Activated naive CD4-positive, alpha-beta T cell treated with anti-CD3 and anti-CD28 coated beads for 36 hours (primary cell): Measurements from ENCODE around the gene ATG4C. TPM values are rescaled to one million over a fixed set of nuclear protein-coding genes. Genes with fewer than 3 reads are reported as not detected.

ENCODE experiments used
- CTCF ChIA-PET: fragments of 350-600 bp; sonication (Branson Sonifier 250); formaldehyde crosslinking; loops from one replicate; lab custom pipeline; 2021; ENCODE audit warnings: antibody characterized with exemption; lab: Charles Lee
- DNase-seq: peaks from one replicate; pipeline ENCODE4 v3.0.0-alpha.2; 2020
- H3K27ac Mint-ChIP-seq: one replicate; pipeline ENCODE4 v1.8.0; 2021; ENCODE audit warnings: mild to moderate bottlenecking, mixed read lengths
- H3K27me3 Mint-ChIP-seq: one replicate; pipeline ENCODE4 v1.8.0; 2021; ENCODE audit warnings: low read depth, mixed read lengths
- H3K36me3 Mint-ChIP-seq: one replicate; pipeline ENCODE4 v1.8.0; 2021; ENCODE audit warnings: low read depth, mixed read lengths
- H3K4me1 Mint-ChIP-seq: one replicate; pipeline ENCODE4 v1.8.0; 2021; ENCODE audit warnings: low read depth, mixed read lengths
- H3K4me3 Mint-ChIP-seq: one replicate; pipeline ENCODE4 v1.8.0; 2021; ENCODE audit warnings: mild to moderate bottlenecking, moderate library complexity, mixed read lengths
- H3K9me3 Mint-ChIP-seq: one replicate; pipeline ENCODE4 v1.8.0; 2021; ENCODE audit warnings: mixed read lengths
- intact Hi-C: fragments of 100-400 bp; cut with micrococcal nuclease; formaldehyde crosslinking; loops from one replicate; pipeline ENCODE4 v1.15.1; 2023
- total RNA-seq, 2 experiments: library from RNA; stranded (reverse); gene quantifications; one replicate each; pipeline ENCODE4 v1.2.3, GENCODE V29; 2021

Gene ATG4C
- total RNA-seq, 2 experiments from 2014 or later: 13.4 to 15.1 TPM

- Mint-ChIP-seq H3K4me1 (peaks cover 5% of the 10 kb centered on the region), H3K36me3 (no peaks in the 10 kb centered on the region), H3K27ac (no peak overlapping the region), H3K9me3 (no peaks in the 10 kb centered on the region), H3K27me3 (no peaks in the 10 kb centered on the region), H3K4me3 (no peak overlapping the region)
- DNase-seq: no peak
- intact Hi-C loops: no loop called here
- CTCF ChIA-PET: no interaction called here
These were observed 119.6 kb downstream of the ATG4C start for GRCh38 chr1:62903522-62903921.

GRCh38 chr1:62903982-62904855 is 120.3 kb downstream of the ATG4C start:
- no peaks in the 10 kb centered on the region for H3K9me3 Mint-ChIP-seq
- H3K27ac Mint-ChIP-seq: no peak overlapping the region
- H3K36me3 Mint-ChIP-seq: no peaks in the 10 kb centered on the region
- intact Hi-C loops: no loop called here
- no peak overlapping the region for H3K4me3 Mint-ChIP-seq
- no peak for DNase-seq
- peaks cover 11% of the 10 kb centered on the region for H3K4me1 Mint-ChIP-seq
- no peaks in the 10 kb centered on the region for H3K27me3 Mint-ChIP-seq
- CTCF ChIA-PET: interaction anchor here (0.7 kb wide), 1 partner anchor 33 kb away, joined by 3 read pairs; no protein-coding TSS in a partner anchor

- intact Hi-C loops: no loop called here
- CTCF ChIA-PET: interaction anchor here (0.7 kb wide), 1 partner anchor 32 kb away, joined by 3 read pairs; no protein-coding TSS in a partner anchor
- Mint-ChIP-seq H3K9me3 (no peaks in the 10 kb centered on the region), H3K36me3 (no peaks in the 10 kb centered on the region), H3K4me3 (no peak overlapping the region), H3K27ac (no peak overlapping the region), H3K27me3 (no peaks in the 10 kb centered on the region), H3K4me1 (peaks cover 11% of the 10 kb centered on the region)
- no peak for DNase-seq
These were observed 120.9 kb downstream of the ATG4C start for GRCh38 chr1:62904856-62905225.

GRCh38 chr1:62905309-62905708 is 121.4 kb downstream of the ATG4C start:
- H3K27ac Mint-ChIP-seq: no peak overlapping the region
- peaks cover 11% of the 10 kb centered on the region for H3K4me1 Mint-ChIP-seq
- no peaks in the 10 kb centered on the region for H3K27me3 Mint-ChIP-seq
- DNase-seq: no peak
- no peak overlapping the region for H3K4me3 Mint-ChIP-seq
- intact Hi-C loops: no loop called here
- no peaks in the 10 kb centered on the region for H3K9me3 Mint-ChIP-seq
- no peaks in the 10 kb centered on the region for H3K36me3 Mint-ChIP-seq
- CTCF ChIA-PET: interaction anchor here (0.6 kb wide), 1 partner anchor 10 kb away, joined by 4 read pairs; no protein-coding TSS in a partner anchor

GRCh38 chr1:62905872-62906271 is 121.9 kb downstream of the ATG4C start:
- H3K4me3 Mint-ChIP-seq: no peak overlapping the region
- no peaks in the 10 kb centered on the region for H3K27me3 Mint-ChIP-seq
- DNase-seq: no peak
- no peaks in the 10 kb centered on the region for H3K9me3 Mint-ChIP-seq
- no peak overlapping the region for H3K27ac Mint-ChIP-seq
- peaks cover 11% of the 10 kb centered on the region for H3K4me1 Mint-ChIP-seq
- CTCF ChIA-PET: interaction anchor here (0.6 kb wide), 1 partner anchor 10 kb away, joined by 4 read pairs; no protein-coding TSS in a partner anchor
- intact Hi-C loops: no loop called here
- H3K36me3 Mint-ChIP-seq: no peaks in the 10 kb centered on the region

GRCh38 chr1:62906428-62906886 is 122.5 kb downstream of the ATG4C start:
- DNase-seq: no peak
- H3K27me3 Mint-ChIP-seq: no peaks in the 10 kb centered on the region
- H3K36me3 Mint-ChIP-seq: no peaks in the 10 kb centered on the region
- peaks cover 11% of the 10 kb centered on the region for H3K4me1 Mint-ChIP-seq
- no peak overlapping the region for H3K27ac Mint-ChIP-seq
- H3K4me3 Mint-ChIP-seq: no peak overlapping the region
- no peaks in the 10 kb centered on the region for H3K9me3 Mint-ChIP-seq
- CTCF ChIA-PET: no interaction called here
- intact Hi-C loops: no loop called here

GRCh38 chr1:62908168-62908695 is 124.3 kb downstream of the ATG4C start:
- H3K27ac Mint-ChIP-seq: no peak overlapping the region

GRCh38 chr1:62912028-62912638 is 128.2 kb downstream of the ATG4C start:
- Mint-ChIP-seq H3K4me1 (peaks cover 11% of the 10 kb centered on the region), H3K4me3 (no peak overlapping the region), H3K36me3 (no peaks in the 10 kb centered on the region), H3K27ac (no peak overlapping the region), H3K9me3 (no peaks in the 10 kb centered on the region), H3K27me3 (peaks cover 10% of the 10 kb centered on the region)
- intact Hi-C loops: no loop called here
- no peak for DNase-seq
- CTCF ChIA-PET: interaction anchor here (0.7 kb wide), 1 partner anchor 10 kb away, joined by 3 read pairs; no protein-coding TSS in a partner anchor

More at GRCh38 chr1:62908168-62908695, 124.3 kb downstream of the ATG4C start:
- Mint-ChIP-seq H3K27me3 (peaks cover 2% of the 10 kb centered on the region), H3K4me3 (no peak overlapping the region), H3K36me3 (no peaks in the 10 kb centered on the region), H3K4me1 (peaks cover 11% of the 10 kb centered on the region), H3K9me3 (no peaks in the 10 kb centered on the region)
- intact Hi-C loops: no loop called here
- CTCF ChIA-PET: interaction anchor here (1.1 to 1.3 kb wide), 2 partner anchors 25 to 66 kb away, joined by 4 read pairs; no protein-coding TSS in a partner anchor
- DNase-seq: no peak

Other genes with a start within 250 kb of the ATG4C start
- not detected for gene ANGPTL3, start 186.6 kb upstream of the ATG4C start, total RNA-seq
- gene DOCK7, start 95.7 kb upstream of the ATG4C start, total RNA-seq: 1 to 10 TPM; 7.7 to 10.0 TPM